NCI-H69 (cell line): ENCODE results near the gene ECE1.

ENCODE experiments used
- DNase-seq: peaks from one replicate; lab custom pipeline; 2025; lab: John Stamatoyannopoulos, UW

The ECE1 gene

GRCh38 chr1:21268281-21269239, 21.7 kb downstream of the ECE1 start:
- peak; percentile 50 for DNase-seq

DNA sequence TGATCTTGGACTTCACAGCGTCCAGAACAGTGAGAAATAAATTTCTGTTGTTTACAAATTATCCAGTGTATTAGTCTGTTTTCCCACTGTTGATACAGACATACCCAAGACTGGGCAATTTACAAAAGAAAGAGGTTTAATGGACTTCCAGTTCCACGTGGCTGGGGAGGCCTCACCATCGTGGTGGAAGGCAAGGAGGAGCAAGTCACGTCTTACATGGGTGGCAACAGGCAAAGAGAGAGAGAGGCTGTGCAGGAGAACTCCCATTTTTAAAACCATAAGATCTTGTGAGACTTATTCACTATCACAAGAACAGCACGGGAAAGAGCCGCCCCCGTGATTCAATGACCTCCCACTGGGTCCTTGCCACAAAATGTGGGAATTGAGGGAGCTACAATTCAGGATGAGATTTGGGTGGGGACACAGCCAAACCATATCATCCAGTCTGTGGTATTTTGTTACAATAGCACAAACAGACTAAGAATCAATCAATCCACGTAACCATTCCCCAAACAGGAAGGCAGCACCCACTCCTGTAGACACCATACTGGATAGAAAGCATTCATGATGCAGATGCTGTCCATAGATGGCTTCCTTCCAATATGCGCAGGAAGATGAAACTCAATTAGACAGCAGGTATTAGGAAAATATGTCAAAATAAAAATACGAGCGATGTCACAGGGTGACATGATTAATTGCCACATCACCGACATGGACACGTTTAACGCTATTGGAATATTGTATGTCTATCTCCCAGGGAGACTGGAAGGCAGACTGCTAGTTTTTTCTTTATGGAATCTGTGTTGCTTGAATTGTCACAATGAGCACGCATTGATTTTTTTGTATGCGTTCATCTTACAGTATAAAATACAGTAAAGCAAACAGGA, 22.8 kb downstream of the ECE1 start:
- no peak for DNase-seq

DNA sequence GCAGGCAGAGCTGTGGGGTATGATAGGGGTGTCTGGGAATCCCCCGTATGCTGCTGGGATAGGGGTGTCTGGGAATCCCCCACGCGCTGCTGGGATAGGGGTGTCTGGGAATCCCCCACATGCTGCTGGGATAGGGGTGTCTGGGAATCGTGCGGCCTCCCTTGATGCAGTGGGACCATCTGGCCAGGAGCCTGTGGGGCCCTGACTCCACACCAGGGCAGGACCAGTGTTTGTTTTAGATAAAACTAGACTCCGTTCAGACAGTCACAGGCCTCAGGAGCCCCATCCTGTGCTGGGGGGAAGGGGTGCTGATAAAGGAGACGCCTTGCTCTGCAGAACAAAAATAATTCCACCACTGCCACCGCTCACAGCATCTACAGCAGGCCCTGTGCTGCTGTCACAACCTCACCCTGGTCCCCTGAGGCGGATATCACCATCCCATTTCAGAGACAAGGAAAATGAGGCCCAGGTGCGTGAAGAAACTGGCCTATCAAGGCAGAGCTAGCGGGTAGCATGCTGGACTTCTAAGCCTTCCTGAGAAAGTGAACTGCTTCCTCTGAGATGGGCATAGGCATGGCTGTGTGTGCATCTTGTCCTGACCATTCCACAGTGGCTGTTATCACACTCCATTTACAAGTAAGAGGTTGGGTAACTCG, 24.0 kb downstream of the ECE1 start:
- no peak for DNase-seq

DNA sequence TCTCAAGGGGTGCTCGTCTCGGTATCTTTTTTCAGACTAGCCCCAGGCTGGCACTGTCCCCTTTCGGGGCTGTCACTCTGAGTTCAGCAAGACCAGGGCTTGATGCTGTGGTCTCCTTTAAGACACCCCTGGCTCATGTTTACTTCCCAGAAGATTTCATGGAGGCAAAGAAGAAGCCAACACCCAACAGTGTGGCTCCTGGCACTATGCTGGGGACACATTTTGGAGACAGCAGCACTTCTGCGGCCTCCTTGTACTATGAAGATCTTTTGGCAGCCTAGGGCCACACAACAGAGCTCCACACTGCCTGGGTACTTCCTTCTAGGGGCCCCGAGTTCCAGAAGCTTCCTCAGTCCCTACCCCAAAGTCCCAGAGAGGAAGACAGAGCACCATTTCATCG, 24.6 kb downstream of the ECE1 start:
- no peak for DNase-seq

DNA sequence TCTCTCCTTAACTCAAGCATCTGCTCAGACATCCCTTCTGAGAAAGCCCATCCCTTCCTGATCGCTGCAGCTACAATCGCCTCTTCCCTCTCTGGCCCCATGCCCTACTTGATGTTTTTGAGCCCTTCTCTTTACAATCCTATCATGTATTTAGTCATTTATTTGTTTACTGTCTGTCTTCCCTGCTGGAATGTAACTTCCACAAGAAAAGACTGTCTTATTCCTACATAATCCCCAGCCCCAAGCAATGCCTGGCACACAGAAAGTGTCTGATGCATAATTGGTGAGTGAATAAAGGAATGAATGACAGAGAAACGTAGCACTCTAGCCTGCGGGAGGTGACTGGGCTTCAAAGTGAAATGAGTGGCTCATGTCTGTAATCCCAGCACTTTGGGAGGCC, 25.4 kb downstream of the ECE1 start:
- no peak for DNase-seq

DNA sequence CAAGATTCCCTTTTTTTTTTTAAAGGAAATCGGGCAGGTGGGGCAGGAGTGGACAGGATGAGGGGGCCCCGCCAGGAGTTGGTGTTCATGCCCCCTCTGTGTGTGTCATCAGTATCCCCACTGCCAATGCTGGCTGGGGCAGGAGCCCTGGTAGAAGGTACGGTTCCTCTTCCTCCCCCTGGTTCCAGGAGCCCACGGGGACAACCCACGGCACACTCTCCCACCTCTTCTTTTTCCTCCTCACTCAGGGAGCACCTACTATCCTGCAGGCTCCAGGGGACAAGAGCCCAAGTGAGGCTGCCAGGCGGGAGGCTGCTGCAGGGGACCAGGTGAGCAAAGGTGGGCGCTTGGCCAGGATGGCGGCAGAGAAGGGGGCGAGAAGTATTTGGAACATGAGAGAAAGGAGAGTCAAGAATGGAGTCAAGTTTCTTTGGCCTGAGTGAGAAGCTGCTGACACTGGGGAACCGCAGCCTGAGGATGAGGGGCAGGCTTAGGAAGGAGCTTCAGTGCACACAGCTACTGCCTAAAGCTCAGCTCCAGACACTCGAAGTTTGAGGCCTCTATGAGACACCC, 26.5 kb downstream of the ECE1 start:
- no peak for DNase-seq

DNA sequence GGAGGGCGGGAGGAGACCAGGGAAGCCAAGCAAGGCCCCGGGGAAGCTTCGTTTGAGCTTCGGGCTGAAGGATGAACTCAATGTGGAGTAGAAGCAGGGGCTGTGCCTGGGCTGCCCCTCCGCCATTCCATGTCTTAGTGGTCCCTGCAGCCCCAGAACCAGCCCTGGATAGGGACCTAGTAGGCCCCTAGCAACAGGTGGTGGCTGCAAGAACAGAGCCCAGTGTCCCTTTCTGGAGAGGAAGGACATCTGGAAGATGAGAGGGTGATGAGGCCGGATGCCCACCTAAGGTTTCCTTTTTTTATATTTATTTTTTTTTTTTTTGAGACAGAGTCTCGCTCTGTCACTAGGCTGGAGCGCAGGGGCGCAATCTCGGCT, 27.2 kb downstream of the ECE1 start:
- no peak for DNase-seq

DNA sequence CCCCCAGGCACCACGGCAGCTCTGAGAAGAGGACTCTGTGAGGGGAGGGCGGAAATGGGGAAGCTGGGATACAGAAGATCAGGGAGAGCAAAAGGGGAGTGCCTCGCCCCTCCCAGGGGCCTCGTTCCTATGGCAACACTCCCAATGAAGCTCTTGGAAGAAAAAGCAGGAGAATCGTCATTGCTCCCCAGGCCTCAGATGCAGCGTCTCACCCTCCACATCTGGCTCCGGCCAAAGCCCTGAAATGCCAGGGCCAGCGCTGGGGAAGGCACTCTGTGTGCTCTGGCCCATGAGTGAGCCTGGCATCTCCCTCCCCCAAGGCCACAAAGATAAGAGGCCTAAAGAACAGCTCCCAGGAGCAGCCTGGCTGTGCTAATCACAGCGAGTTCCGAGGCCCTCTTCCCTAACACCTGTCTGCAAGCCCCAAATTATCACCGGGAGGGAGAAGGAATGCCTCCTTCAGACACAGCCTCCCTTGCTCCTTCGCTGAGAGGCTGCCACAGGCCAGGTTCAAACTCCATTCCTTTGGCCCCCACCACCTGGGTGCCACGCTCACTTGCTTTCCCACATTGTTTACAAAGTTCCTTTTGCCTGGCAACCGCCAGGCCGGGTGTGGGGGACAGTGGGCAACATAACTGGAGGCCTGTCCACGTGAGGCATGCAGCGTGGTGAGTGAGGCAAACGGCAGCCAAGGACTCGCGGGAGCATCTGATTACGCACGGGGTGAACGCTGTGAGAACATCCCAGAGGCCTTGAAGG, 27.8 kb downstream of the ECE1 start:
- no peak for DNase-seq

DNA sequence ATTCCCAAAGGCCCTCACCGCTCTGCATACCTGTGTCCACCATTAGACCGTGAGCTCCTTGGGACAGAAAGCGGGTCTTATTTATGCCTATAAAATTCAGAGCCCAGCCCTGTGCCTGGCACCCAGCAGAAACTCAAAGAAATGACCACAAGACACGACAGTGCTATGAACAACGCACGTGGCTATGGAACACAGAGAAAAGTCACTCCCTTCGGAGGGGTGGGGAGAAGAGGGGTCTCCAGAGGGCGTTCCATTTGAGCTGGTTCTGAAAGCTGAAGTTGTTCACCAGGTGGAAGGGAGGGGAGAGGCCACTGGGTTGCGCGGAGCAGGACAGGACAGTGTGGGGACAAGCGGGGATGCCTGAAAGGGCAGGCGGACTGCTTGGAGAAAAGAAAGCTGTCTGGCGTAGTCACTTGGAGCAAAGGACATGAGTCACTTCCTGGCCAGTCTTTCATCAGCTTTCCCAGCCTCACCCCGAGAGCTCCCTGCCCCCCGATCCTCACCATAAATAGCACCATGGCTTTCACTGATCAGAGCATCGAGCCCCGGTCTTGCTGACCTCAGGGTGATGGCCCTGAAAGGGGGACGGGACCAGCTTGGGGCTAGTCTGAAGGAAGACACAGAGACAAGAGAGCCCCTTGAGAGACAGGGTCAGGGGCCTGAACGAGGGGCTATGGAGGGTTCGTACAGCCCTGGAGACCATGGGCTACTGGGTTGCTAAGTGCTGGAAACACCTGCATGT, 28.5 kb downstream of the ECE1 start:
- no peak for DNase-seq

DNA sequence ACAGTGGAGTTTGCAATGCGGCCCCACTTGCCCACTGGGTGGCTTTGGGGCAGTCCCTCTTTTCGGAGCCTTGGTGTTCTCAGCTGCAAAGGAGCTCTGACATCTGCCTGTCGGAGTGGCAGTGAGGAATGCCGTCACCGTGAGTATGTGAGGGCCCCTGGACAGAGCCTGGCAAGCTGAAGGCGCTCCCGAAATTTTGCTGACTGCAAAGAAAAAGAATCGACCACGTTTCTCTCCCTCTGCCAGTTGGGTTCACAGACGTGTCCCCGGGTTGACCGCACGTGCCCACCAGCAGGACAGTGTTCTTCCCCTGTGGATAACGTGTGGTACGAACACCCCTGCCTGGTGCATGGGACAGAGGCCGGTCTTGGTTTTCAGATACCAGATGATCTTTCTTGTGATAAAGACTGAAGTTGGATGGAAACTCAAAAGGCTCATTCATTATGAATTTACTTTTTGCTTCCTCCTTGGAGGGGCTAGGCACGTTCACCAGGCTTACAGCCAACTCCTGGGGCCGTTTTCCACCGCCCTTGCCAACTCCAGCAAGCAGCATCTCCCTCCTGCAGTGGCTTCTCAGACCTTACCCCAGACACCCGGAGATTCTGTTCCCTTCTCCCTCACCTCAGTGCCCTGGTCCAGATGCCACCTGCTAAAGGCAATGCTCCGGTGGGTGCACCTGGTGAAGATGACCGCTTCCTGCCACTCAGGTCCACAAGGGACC, 29.7 kb downstream of the ECE1 start:
- no peak for DNase-seq

- DNase-seq = no peak
Observed at GRCh38 chr1:21259316-21260076, 30.8 kb downstream of the ECE1 start.

DNA sequence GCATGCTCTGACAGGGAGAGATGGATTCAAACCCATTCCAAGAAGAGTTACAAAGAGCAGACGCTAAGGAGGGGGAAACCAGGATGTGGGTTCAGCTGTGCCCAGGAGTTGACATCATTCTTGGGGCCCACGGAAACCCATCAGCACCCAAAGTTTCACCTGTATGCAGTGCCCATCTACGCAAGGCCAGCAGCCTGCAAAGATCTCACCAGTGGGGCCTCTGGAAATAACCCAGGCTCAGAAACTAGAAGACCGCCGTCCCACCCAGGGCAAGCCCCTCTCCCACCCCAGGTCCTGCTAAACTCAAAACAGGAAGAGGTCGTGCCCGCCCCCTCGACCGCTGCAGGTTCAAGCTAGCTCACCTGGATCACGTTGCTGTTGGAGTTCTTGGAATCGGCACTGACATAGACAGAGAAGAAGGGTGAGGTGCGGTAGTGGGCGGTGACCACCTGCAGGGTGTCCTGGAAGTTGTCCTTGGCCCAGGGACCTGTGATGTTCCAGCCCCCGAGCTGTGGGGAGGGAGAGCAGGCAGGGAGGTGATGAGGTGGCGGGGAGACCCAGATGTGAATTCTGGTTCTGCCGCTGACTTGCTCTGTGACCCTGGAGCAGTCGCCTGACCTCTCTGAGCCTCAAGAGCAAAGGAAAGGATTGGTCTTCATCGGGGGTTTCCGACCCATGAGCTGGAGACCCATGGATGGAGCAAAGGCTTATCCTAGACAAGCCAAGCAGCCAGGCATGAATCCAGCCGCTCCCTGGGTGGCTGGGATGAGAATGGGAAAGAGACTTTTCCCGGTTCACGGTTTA, 31.7 kb downstream of the ECE1 start:
- DNase-seq = no peak

DNA sequence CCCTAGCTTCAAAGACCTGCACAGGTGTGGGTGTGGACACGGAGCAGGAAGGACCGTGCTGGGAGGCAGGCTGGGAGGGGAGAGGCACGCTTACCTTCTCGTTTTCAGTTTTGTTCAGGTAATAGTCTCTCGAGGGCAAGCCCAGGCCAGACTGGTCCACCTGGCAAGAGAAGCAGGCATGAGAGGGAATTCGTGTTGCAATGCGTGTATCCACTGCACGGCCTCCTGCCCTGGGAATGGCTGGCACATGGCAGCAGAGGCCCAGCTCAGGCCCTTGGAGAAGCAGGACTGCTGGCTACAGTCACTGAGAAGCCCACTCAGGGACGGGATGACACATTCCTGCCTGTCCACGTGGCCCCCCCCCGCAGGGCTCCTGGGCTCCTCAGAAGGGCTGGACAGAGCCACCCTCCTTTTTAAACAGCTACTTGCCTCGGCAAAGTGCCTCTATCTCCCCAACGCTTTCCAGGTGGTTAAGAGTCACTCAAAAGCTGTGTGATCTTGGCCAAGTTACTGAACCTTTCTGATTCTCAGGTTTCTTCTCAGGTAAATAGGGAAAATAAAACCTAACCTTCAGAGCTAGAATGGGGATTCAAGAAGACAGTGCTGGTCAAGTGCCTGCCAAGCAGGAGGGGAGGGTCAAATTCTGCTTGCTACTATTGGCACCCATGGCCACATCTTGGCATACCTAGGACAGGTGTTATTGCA, 32.7 kb downstream of the ECE1 start:
- DNase-seq = no peak

DNA sequence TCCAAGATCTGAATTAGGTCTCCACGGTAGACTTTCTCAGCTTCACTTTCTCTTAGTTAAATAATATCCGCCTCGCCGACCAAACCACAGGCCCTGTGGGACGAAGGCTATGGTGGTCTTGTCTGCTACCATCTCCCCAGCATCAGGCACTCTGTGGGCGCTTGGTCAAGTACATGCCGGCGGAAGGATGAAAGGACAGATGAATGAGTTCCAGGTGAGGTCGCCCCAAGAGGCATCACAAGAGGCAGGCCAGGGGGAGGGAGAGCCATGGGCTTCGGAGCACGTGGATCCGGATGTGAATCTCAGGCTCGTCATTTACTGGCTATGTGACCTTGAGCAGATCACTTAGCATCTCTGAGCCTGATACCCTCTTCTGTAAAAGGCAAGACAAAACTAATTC, 33.5 kb downstream of the ECE1 start:
- no peak for DNase-seq

DNA sequence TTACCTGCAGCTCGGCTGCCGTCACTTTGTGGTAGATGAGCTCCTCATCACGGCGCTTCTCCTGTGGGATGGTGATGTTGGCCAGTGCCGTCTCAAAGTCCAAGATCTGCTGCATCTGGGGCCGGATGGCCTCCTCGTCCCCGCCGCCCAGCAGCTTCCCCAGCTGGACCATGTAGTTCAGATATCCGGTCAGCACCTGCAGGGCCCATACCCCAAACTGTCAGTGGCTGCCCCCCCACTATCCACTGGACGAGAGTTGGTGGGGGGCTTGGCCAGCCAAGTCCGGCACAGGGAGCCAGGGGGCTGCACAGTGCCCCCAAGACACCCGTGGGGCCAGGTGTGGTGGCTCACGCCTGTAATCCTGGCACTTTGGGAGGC, 34.3 kb downstream of the ECE1 start:
- DNase-seq = no peak

- DNase-seq = peak; percentile 88
Observed at GRCh38 chr1:21255284-21255942, 34.9 kb downstream of the ECE1 start.

DNA sequence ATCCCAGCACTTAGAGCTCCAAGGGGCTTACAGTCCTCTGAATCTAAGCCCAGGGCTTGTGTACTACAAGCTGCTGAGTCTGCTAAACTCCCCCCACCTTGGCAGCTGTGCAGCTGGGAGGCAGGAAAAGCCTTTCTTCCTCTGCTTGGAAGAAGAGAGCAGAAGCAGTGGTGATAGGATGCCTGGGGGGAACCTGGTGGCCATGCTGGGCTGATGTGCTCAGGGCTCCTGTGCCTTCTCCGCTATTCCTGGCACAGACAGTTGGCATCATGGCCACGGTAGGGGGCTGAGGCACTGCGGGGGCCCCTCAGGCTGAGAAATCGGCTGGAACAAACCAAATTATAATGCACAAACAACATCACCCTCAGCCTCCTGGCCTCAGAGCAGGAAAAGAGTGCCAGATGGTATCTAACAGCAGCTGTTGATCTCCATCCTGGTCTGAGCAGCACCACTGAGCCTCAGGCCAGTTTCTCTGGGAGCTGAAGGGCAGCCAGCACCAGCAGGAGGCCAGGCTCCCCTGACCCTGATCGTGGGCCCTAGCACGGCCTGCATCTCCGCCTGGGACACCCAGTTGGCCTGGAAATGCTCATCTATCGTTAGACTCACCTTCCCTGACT, 35.8 kb downstream of the ECE1 start:
- DNase-seq = peak; percentile 93
